SK-N-MC (cell line): ENCODE measurements around the gene XPO4.

Source experiments
- EZH2 ChIP-seq: fragments of 200-600 bp; sonication (generic); IDR thresholded peaks from one replicate; pipeline ENCODE4 v1.6.1; 2017; ENCODE audit warnings: antibody characterized with exemption
- POLR2AphosphoS5 ChIP-seq: IDR thresholded peaks from 2 replicates; pipeline ENCODE4 v1.6.1; 2012; ENCODE audit warnings: mild to moderate bottlenecking, low read depth, low read length, borderline replicate concordance

DNA sequence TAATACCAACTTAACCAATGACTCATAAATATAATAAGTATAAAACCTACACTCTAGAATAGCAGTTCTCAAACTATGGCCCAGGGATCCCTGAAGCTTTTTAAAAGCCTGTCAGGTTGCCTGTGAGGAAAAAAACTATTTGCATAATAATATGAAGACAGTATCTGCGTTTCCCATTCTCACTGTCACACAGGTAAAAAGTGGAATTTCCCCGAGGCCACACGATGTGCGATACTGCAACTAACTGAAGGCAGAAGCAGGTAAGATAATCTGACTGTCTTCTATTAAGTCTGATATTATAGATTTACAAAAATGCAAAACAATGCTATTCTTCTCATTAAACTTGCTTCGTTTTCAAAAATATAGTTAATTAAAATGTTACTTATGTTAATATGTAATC is 76.2 kb downstream of the XPO4 start:
- TF ChIP-seq EZH2 (no peak), POLR2AphosphoS5 (no peak)
